ENCODE data around the gene SORCS3.

Gene SORCS3

DNA sequence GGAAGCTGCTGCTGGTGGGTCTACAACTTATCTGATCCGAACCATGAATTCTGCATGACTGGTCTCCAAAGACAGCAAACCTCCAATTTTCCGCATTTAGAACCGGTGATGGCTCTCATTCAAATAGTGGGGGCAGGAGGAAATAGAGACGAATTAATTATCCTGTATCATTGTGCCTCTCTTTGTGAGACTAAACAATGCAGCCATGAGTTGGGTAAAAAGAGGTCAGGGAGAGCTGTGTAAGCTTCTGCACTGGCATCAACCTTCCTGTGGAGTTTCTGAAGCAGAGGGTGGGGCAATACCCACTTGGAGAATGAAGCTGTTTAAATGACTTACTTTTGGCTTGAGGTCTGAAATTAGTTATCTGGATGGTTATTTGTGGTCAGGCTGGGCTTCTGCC lies 266.4 kb downstream of the SORCS3 start:
- DNase-seq, result no peak
- Histone ChIP-seq H3K4me1 (ENCODE audit: low read length) (no peaks in the 10 kb centered on the region), H3K4me3 (ENCODE audit: low read length) (no peak overlapping the region), H3K9me3 (replicated peaks; ENCODE audit: insufficient read depth, low read length) (no peaks in the 10 kb centered on the region), H3K27ac (ENCODE audit: low read length) (no peak overlapping the region), H3K79me2 (ENCODE audit: low read length) (no peaks in the 10 kb centered on the region), H3K27me3 (replicated peaks; ENCODE audit: insufficient read depth, low read length) (no peaks in the 10 kb centered on the region), H2AFZ (ENCODE audit: low read length) (no peak overlapping the region), H4K20me1 (ENCODE audit: insufficient read depth, low read length) (no peaks in the 10 kb centered on the region), H3K9ac (ENCODE audit: low read length) (no peak overlapping the region), H3F3A (ENCODE audit: insufficient read depth, low read length) (no peaks in the 10 kb centered on the region), H3K9me2 (replicated peaks; ENCODE audit: insufficient read depth, low read length) (0 out of 2 replicates have a peak, but pooled peaks cover 2% of the 10 kb centered on the region), H3K4me2 (ENCODE audit: low read depth, low read length) (no peak overlapping the region), H3K36me3 (replicated peaks; ENCODE audit: insufficient read depth, low read length) (no peaks in the 10 kb centered on the region)
- TF ChIP-seq, protein P1, sequence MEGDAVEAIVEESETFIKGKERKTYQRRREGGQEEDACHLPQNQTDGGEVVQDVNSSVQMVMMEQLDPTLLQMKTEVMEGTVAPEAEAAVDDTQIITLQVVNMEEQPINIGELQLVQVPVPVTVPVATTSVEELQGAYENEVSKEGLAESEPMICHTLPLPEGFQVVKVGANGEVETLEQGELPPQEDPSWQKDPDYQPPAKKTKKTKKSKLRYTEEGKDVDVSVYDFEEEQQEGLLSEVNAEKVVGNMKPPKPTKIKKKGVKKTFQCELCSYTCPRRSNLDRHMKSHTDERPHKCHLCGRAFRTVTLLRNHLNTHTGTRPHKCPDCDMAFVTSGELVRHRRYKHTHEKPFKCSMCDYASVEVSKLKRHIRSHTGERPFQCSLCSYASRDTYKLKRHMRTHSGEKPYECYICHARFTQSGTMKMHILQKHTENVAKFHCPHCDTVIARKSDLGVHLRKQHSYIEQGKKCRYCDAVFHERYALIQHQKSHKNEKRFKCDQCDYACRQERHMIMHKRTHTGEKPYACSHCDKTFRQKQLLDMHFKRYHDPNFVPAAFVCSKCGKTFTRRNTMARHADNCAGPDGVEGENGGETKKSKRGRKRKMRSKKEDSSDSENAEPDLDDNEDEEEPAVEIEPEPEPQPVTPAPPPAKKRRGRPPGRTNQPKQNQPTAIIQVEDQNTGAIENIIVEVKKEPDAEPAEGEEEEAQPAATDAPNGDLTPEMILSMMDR (IDR thresholded peaks at IDR 0.05; ENCODE audit: low read length), result no peak
- no peak for TF ChIP-seq EZH2phosphoT487 (IDR thresholded peaks at IDR 0.05; ENCODE audit: low read length)
- no peak for TF ChIP-seq EZH2 (optimal IDR thresholded peaks at IDR 0.05; ENCODE audit: low read depth, low read length)

DNA sequence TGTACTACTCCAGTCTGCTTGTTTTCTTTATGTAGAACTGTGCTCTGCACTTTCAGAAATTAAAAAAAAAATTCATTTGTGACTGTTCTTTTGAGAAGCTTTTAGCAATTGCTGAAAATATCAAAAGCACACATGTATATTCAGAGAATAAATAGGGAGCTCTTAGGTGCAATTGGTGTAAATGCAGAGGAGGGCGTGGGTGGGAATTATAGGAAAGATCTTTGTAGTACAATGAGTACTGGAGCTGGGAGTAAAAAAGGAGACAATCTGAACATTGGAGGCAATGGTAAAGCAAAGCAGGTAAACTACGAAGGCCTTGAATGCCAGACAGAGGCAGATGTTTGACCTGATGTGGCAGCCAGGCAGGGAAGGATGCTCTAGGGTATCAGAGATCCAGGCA lies 267.5 kb downstream of the SORCS3 start:
- Histone ChIP-seq H3K27ac (ENCODE audit: low read length) (no peak overlapping the region), H3K9me2 (replicated peaks; ENCODE audit: insufficient read depth, low read length) (0 out of 2 replicates have a peak, but pooled peaks cover 2% of the 10 kb centered on the region), H3K4me2 (ENCODE audit: low read depth, low read length) (no peak overlapping the region), H3K4me1 (ENCODE audit: low read length) (no peaks in the 10 kb centered on the region), H3K9ac (ENCODE audit: low read length) (no peak overlapping the region), H3K27me3 (replicated peaks; ENCODE audit: insufficient read depth, low read length) (no peaks in the 10 kb centered on the region), H3K36me3 (replicated peaks; ENCODE audit: insufficient read depth, low read length) (no peaks in the 10 kb centered on the region), H4K20me1 (ENCODE audit: insufficient read depth, low read length) (no peaks in the 10 kb centered on the region), H3K4me3 (ENCODE audit: low read length) (no peak overlapping the region), H3K9me3 (replicated peaks; ENCODE audit: insufficient read depth, low read length) (no peaks in the 10 kb centered on the region), H2AFZ (ENCODE audit: low read length) (no peak overlapping the region), H3K79me2 (ENCODE audit: low read length) (no peaks in the 10 kb centered on the region), H3F3A (ENCODE audit: insufficient read depth, low read length) (no peaks in the 10 kb centered on the region)
- DNase-seq, result no peak
- TF ChIP-seq EZH2 (optimal IDR thresholded peaks at IDR 0.05; ENCODE audit: low read depth, low read length) (no peak), EZH2phosphoT487 (IDR thresholded peaks at IDR 0.05; ENCODE audit: low read length) (no peak)
- TF ChIP-seq, protein P1 (IDR thresholded peaks at IDR 0.05; ENCODE audit: low read length), result no peak

GRCh38 chr10:104910712-104911111 lies 269.6 kb downstream of the SORCS3 start:
- Histone ChIP-seq H3K4me1 (ENCODE audit: low read length) (no peaks in the 10 kb centered on the region), H3K36me3 (replicated peaks; ENCODE audit: insufficient read depth, low read length) (no peaks in the 10 kb centered on the region), H2AFZ (ENCODE audit: low read length) (no peak overlapping the region), H3K9me2 (replicated peaks; ENCODE audit: insufficient read depth, low read length) (0 out of 2 replicates have a peak, but pooled peaks cover 2% of the 10 kb centered on the region), H3K4me3 (ENCODE audit: low read length) (no peak overlapping the region), H3K27me3 (replicated peaks; ENCODE audit: insufficient read depth, low read length) (no peaks in the 10 kb centered on the region), H3K4me2 (ENCODE audit: low read depth, low read length) (no peak overlapping the region), H4K20me1 (ENCODE audit: insufficient read depth, low read length) (no peaks in the 10 kb centered on the region), H3K27ac (ENCODE audit: low read length) (no peak overlapping the region), H3K79me2 (ENCODE audit: low read length) (no peaks in the 10 kb centered on the region), H3K9me3 (replicated peaks; ENCODE audit: insufficient read depth, low read length) (no peaks in the 10 kb centered on the region), H3K9ac (ENCODE audit: low read length) (no peak overlapping the region), H3F3A (ENCODE audit: insufficient read depth, low read length) (no peaks in the 10 kb centered on the region)
- no peak for DNase-seq
- TF ChIP-seq EZH2phosphoT487 (IDR thresholded peaks at IDR 0.05; ENCODE audit: low read length) (no peak), EZH2 (optimal IDR thresholded peaks at IDR 0.05; ENCODE audit: low read depth, low read length) (no peak)
- TF ChIP-seq, protein P1 (IDR thresholded peaks at IDR 0.05; ENCODE audit: low read length), result no peak

All from MM.1S (cell line).